ENCODE measurements around the gene EIF4G3. TPM values are rescaled to one million over a fixed set of nuclear protein-coding genes. Genes with fewer than 3 reads are reported as not detected.
"Not testable (repeated sequence)": the region's sequence is repeated elsewhere in the genome, so short reads cannot be mapped to it uniquely, and the experiment has no call there.

Gene EIF4G3
- polyA plus RNA-seq (2013, experiment 1 of 2): 86.3 TPM
- polyA plus RNA-seq (2013, experiment 2 of 2): 74.1 TPM

- WGBS, 2 experiments (ENCODE audit: insufficient coverage in 2 of 2): 4% methylated on average over 64 to 86 of the region's 90 CpGs
These were observed at the start of gene EIF4G3 for GRCh38 chr1:21176586-21177555. Gene EIF4G3 (minus strand): TSS chr1:21176897. CDS start chr1:21002742, 174,155 bp downstream.

GRCh38 chr1:21225065-21225464 is 48.4 kb upstream of the EIF4G3 start:
- no peaks in the 10 kb centered on the region for H3K9me3 ChIP-seq (ENCODE audit: control insufficient read depth, low read length)
- H3K4me3 ChIP-seq (ENCODE audit: extremely low read depth, insufficient read depth, low read length, poor library complexity, severe bottlenecking): no peak overlapping the region
- no peak overlapping the region for H3K27ac ChIP-seq (ENCODE audit: low read depth, low read length, severe bottlenecking)
- peaks cover 95% of the 10 kb centered on the region for H3K36me3 ChIP-seq (ENCODE audit: control insufficient read depth, insufficient read depth, low read length)
- 96% methylated on average over 29 to 33 of the region's 33 CpGs for WGBS, 2 experiments (ENCODE audit: insufficient coverage in 2 of 2)
- H3K4me1 ChIP-seq (ENCODE audit: control insufficient read depth, insufficient read depth, low read length, poor library complexity, severe bottlenecking): no peaks in the 10 kb centered on the region

More at GRCh38 chr1:21176586-21177555, at the start of gene EIF4G3:
- H3K9me3 ChIP-seq (ENCODE audit: control insufficient read depth, low read length): no peaks in the 10 kb centered on the region
- H3K4me3 ChIP-seq (ENCODE audit: extremely low read depth, insufficient read depth, low read length, poor library complexity, severe bottlenecking): peak within 1 kb of the TSS; percentile 87
- H3K4me1 ChIP-seq (ENCODE audit: control insufficient read depth, insufficient read depth, low read length, poor library complexity, severe bottlenecking): peaks cover 7% of the 10 kb centered on the region
- H3K36me3 ChIP-seq (ENCODE audit: control insufficient read depth, insufficient read depth, low read length): peaks cover 17% of the 10 kb centered on the region
- peak within 1 kb of the TSS; percentile 96 for H3K27ac ChIP-seq (ENCODE audit: low read depth, low read length, severe bottlenecking)

GRCh38 chr1:21220815-21221214 is 44.1 kb upstream of the EIF4G3 start:
- 87 to 90% methylated on average over 7 of the region's 7 CpGs for WGBS, 2 experiments (ENCODE audit: insufficient coverage in 2 of 2)
- peaks cover 65% of the 10 kb centered on the region for H3K36me3 ChIP-seq (ENCODE audit: control insufficient read depth, insufficient read depth, low read length)
- H3K9me3 ChIP-seq (ENCODE audit: control insufficient read depth, low read length): no peaks in the 10 kb centered on the region
- no peaks in the 10 kb centered on the region for H3K4me1 ChIP-seq (ENCODE audit: control insufficient read depth, insufficient read depth, low read length, poor library complexity, severe bottlenecking)
- no peak overlapping the region for H3K4me3 ChIP-seq (ENCODE audit: extremely low read depth, insufficient read depth, low read length, poor library complexity, severe bottlenecking)
- H3K27ac ChIP-seq (ENCODE audit: low read depth, low read length, severe bottlenecking): no peak overlapping the region

GRCh38 chr1:21219674-21220073 is 43.0 kb upstream of the EIF4G3 start:
- Histone ChIP-seq H3K27ac (ENCODE audit: low read depth, low read length, severe bottlenecking) (no peak overlapping the region), H3K9me3 (ENCODE audit: control insufficient read depth, low read length) (no peaks in the 10 kb centered on the region), H3K4me1 (ENCODE audit: control insufficient read depth, insufficient read depth, low read length, poor library complexity, severe bottlenecking) (no peaks in the 10 kb centered on the region), H3K36me3 (ENCODE audit: control insufficient read depth, insufficient read depth, low read length) (peaks cover 55% of the 10 kb centered on the region), H3K4me3 (ENCODE audit: extremely low read depth, insufficient read depth, low read length, poor library complexity, severe bottlenecking) (no peak overlapping the region)
- 93 to 98% methylated on average over 18 to 21 of the region's 21 CpGs for WGBS, 2 experiments (ENCODE audit: insufficient coverage in 2 of 2)

- H3K9me3 ChIP-seq (ENCODE audit: control insufficient read depth, low read length): no peaks in the 10 kb centered on the region
- H3K4me3 ChIP-seq (ENCODE audit: extremely low read depth, insufficient read depth, low read length, poor library complexity, severe bottlenecking): no peak overlapping the region
- 85% methylated on average over 18 to 19 of the region's 20 CpGs for WGBS, 2 experiments (ENCODE audit: insufficient coverage in 2 of 2)
- no peaks in the 10 kb centered on the region for H3K4me1 ChIP-seq (ENCODE audit: control insufficient read depth, insufficient read depth, low read length, poor library complexity, severe bottlenecking)
- peaks cover 39% of the 10 kb centered on the region for H3K36me3 ChIP-seq (ENCODE audit: control insufficient read depth, insufficient read depth, low read length)
- peak overlapping the region; percentile 5 for H3K27ac ChIP-seq (ENCODE audit: low read depth, low read length, severe bottlenecking)
These were observed 41.3 kb upstream of the EIF4G3 start for GRCh38 chr1:21217812-21218596.

GRCh38 chr1:21216835-21217811 is 40.4 kb upstream of the EIF4G3 start:
- Histone ChIP-seq H3K27ac (ENCODE audit: low read depth, low read length, severe bottlenecking) (no peak overlapping the region), H3K36me3 (ENCODE audit: control insufficient read depth, insufficient read depth, low read length) (peaks cover 32% of the 10 kb centered on the region), H3K4me1 (ENCODE audit: control insufficient read depth, insufficient read depth, low read length, poor library complexity, severe bottlenecking) (peaks cover 3% of the 10 kb centered on the region), H3K9me3 (ENCODE audit: control insufficient read depth, low read length) (no peaks in the 10 kb centered on the region), H3K4me3 (ENCODE audit: extremely low read depth, insufficient read depth, low read length, poor library complexity, severe bottlenecking) (no peak overlapping the region)
- WGBS, 2 experiments (ENCODE audit: insufficient coverage in 2 of 2): 87 to 90% methylated on average over 14 to 15 of the region's 19 CpGs

- Histone ChIP-seq H3K36me3 (ENCODE audit: control insufficient read depth, insufficient read depth, low read length) (peaks cover under 1% of the 10 kb centered on the region), H3K4me3 (ENCODE audit: extremely low read depth, insufficient read depth, low read length, poor library complexity, severe bottlenecking) (no peak overlapping the region), H3K27ac (ENCODE audit: low read depth, low read length, severe bottlenecking) (no peak overlapping the region), H3K4me1 (ENCODE audit: control insufficient read depth, insufficient read depth, low read length, poor library complexity, severe bottlenecking) (peaks cover 10% of the 10 kb centered on the region), H3K9me3 (ENCODE audit: control insufficient read depth, low read length) (no peaks in the 10 kb centered on the region)
- WGBS, 2 experiments (ENCODE audit: insufficient coverage in 2 of 2): 54 to 63% methylated on average over 3 of the region's 3 CpGs
These were observed 35.4 kb upstream of the EIF4G3 start for GRCh38 chr1:21212126-21212525.

GRCh38 chr1:21208137-21208700 is 31.5 kb upstream of the EIF4G3 start:
- H3K9me3 ChIP-seq (ENCODE audit: control insufficient read depth, low read length); H3K36me3 ChIP-seq (ENCODE audit: control insufficient read depth, insufficient read depth, low read length); H3K27ac ChIP-seq (ENCODE audit: low read depth, low read length, severe bottlenecking); H3K4me1 ChIP-seq (ENCODE audit: control insufficient read depth, insufficient read depth, low read length, poor library complexity, severe bottlenecking); H3K4me3 ChIP-seq (ENCODE audit: extremely low read depth, insufficient read depth, low read length, poor library complexity, severe bottlenecking): not testable (repeated sequence)
- 93 to 94% methylated on average over 2 to 5 of the region's 6 CpGs for WGBS, 2 experiments (ENCODE audit: insufficient coverage in 2 of 2)

GRCh38 chr1:21206117-21206516 is 29.4 kb upstream of the EIF4G3 start:
- Histone ChIP-seq H3K4me1 (ENCODE audit: control insufficient read depth, insufficient read depth, low read length, poor library complexity, severe bottlenecking) (peaks cover 1% of the 10 kb centered on the region), H3K4me3 (ENCODE audit: extremely low read depth, insufficient read depth, low read length, poor library complexity, severe bottlenecking) (no peak overlapping the region), H3K9me3 (ENCODE audit: control insufficient read depth, low read length) (no peaks in the 10 kb centered on the region), H3K27ac (ENCODE audit: low read depth, low read length, severe bottlenecking) (no peak overlapping the region), H3K36me3 (ENCODE audit: control insufficient read depth, insufficient read depth, low read length) (no peaks in the 10 kb centered on the region)
- WGBS, 2 experiments (ENCODE audit: insufficient coverage in 2 of 2): no CpG with 5 or more reads among the region's 2 CpGs

All from mesodermal cell (in vitro differentiated cells).